Thyroid gland (tissue), 4 donors: ENCODE data around the gene PTBP1. TPM values are rescaled to one million over a fixed set of nuclear protein-coding genes. Genes with fewer than 3 reads are reported as not detected.

ENCODE experiments used
- DNase-seq, 2 donors: peaks; one replicate each; pipeline ENCODE4 v3.0.0-alpha.2; 2019
- H3K27ac ChIP-seq, 3 donors: fragments of 200-600 bp; sonication (generic); 1 replicate in 2 of 3; 2 replicates in 1 of 3; pipeline ENCODE4 v1.5.1; 2016 to 2019; ENCODE audit warnings: mild to moderate bottlenecking in 1 of 3, moderate library complexity in 1 of 3
- H3K27me3 ChIP-seq: fragments of 200-600 bp; sonication (generic); one replicate; pipeline ENCODE4 v1.5.1; 2019
- H3K36me3 ChIP-seq, 2 donors: fragments of 200-600 bp; sonication (generic); one replicate each; pipeline ENCODE4 v1.5.1; 2016 to 2019
- H3K4me1 ChIP-seq, 2 donors: fragments of 200-600 bp; sonication (generic); one replicate each; pipeline ENCODE4 v1.5.1; 2017 to 2019
- H3K4me3 ChIP-seq, 3 donors: fragments of 200-600 bp; sonication (generic); replicated peaks in 1 of 3; 1 replicate in 2 of 3; 2 replicates in 1 of 3; pipeline ENCODE4 v1.5.1; 2016; ENCODE audit warnings: mild to moderate bottlenecking in 1 of 3
- H3K9me3 ChIP-seq: fragments of 200-600 bp; sonication (generic); one replicate; pipeline ENCODE4 v1.5.1; 2017
- POLR2A ChIP-seq, 2 donors: fragments of 450-650 bp; IDR thresholded peaks; one replicate each; pipeline ENCODE4 v1.6.1; 2017; ENCODE audit warnings: antibody characterized with exemption in 2 of 2, mild to moderate bottlenecking in 2 of 2, moderate library complexity in 1 of 2
- WGBS, 2 donors: methylation state at CpG; one replicate each; pipeline ENCODE4 v1.1.5; 2017; 5-methylcytosine and 5-hydroxymethylcytosine counted together
- intact Hi-C: fragments of 100-400 bp; cut with DNase I; formaldehyde crosslinking; loops from one replicate; pipeline ENCODE4 v1.15.1; 2023
- microRNA counts, 2 donors: library from miRNA; unstranded; fragments of <30 nt; microRNA quantifications; one replicate each; lab custom pipeline; 2016 to 2017
- microRNA-seq: library from miRNA; unstranded; fragments of <30 nt; microRNA quantifications from one replicate; pipeline ENCODE4, GENCODE V29; 2016
- small RNA-seq: library from RNA; depleted of rRNA; stranded (forward); fragments of <200 nt; gene quantifications from one replicate; pipeline ENCODE3, GENCODE V24; 2016
- total RNA-seq, 4 donors: library from RNA; depleted of rRNA; stranded (reverse); fragments of >200 nt; gene quantifications; one replicate each; pipeline ENCODE4 v1.2.3, GENCODE V29; 2016
- TF ChIP-seq, protein P1 (sequence below), 6 experiments: fragments of 200-600 bp in 3 of 6; fragments of 450-650 bp in 3 of 6; sonication (generic) in 3 of 6; IDR thresholded peaks; one replicate each; pipeline ENCODE4 v1.5.1; 2016 to 2019; ENCODE audit warnings: antibody characterized with exemption in 6 of 6, mild to moderate bottlenecking in 2 of 6, inconsistent platforms in 1 of 6, moderate library complexity in 1 of 6

Gene PTBP1
- total RNA-seq, 4 donors from 2014 or later: 161 to 277 (median 199) TPM

DNA sequence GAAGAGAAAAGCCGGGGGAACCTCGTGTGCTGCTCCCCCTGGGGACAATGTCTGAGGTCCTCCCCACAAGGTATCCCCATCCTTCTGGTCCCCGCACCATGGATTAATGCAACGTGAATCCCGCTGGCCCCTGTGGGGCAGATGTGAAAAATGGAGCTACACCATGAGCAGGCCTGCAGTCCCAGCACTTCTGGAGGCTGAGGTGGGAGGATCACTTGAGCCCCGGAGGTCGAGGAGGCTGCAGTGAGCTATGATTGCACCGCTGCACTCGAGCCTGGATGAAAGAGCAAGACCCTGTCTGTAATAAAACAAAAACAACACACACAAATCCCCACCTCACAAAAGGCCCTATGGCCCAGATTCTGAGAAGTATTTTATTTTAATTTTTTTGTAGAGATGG, 61.0 kb downstream of the PTBP1 start:
- H3K9me3 ChIP-seq: no peaks in the 10 kb centered on the region
- no peak for DNase-seq
- no peaks in the 10 kb centered on the region for H3K27me3 ChIP-seq
- TF ChIP-seq, protein P1, sequence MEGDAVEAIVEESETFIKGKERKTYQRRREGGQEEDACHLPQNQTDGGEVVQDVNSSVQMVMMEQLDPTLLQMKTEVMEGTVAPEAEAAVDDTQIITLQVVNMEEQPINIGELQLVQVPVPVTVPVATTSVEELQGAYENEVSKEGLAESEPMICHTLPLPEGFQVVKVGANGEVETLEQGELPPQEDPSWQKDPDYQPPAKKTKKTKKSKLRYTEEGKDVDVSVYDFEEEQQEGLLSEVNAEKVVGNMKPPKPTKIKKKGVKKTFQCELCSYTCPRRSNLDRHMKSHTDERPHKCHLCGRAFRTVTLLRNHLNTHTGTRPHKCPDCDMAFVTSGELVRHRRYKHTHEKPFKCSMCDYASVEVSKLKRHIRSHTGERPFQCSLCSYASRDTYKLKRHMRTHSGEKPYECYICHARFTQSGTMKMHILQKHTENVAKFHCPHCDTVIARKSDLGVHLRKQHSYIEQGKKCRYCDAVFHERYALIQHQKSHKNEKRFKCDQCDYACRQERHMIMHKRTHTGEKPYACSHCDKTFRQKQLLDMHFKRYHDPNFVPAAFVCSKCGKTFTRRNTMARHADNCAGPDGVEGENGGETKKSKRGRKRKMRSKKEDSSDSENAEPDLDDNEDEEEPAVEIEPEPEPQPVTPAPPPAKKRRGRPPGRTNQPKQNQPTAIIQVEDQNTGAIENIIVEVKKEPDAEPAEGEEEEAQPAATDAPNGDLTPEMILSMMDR (IDR thresholded peaks at IDR 0.05): no peak
- no peak for TF ChIP-seq POLR2A (IDR thresholded peaks at IDR 0.05)
- peaks cover 4 to 6% of the 10 kb centered on the region in 2 donors for H3K4me1 ChIP-seq
- WGBS, 2 donors: 77 to 80% methylated on average over 9 of the region's 9 CpGs
- H3K4me3 ChIP-seq: no peak overlapping the region
- H3K27ac ChIP-seq: no peak overlapping the region
- intact Hi-C loops: no loop called here
- no peaks in the 10 kb centered on the region for H3K36me3 ChIP-seq

DNA sequence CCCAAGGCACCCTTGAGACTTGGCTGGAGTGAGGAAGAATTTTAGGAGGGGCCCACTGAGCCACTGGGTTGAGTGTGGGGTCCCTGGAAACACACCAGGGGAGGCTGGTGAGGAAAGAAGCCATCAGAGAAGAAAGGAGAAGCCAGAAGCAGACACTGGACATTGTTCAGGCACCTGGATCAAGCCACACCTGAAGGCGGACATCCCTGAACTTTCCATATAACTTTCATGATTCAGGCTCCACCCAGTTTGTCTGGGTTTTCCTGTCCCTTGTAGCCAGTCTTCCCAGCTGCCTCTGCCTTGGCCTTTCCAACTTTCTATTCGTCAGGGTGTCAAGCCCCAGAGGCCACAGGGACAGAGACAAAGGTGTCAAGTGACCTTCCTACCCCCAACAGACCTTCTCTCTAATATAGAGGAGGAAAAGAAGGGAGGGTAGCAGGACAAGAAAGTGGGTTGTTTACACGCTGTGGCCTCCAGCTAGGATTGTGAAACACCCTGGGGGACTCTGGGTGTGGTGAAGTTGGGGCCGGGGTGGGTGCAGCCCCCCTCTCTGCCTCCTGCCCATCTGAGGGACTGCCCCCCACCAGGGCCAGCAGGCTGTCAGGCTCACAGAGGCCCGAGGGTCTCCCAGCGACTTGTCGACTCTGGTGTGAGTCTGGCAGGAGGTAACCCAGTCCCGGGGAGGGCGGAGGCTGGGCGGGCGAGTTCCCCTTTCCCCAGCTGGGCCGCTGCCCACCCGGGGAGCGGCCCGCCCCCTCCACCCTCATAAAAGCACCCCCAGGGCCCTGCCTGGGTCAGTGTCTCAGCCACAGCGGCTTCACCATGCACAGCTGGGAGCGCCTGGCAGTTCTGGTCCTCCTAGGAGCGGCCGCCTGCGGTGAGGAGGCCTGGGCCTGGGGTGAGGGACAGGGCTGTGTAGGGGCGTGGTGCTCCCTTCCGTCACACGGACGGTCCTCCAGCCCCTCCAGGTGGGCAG, 61.9 kb downstream of the PTBP1 start, which contains the start of gene CFD:
TSS of gene CFD (plus strand) at position 797 of the 976 bp plus-strand sequence. CDS start at position 823, 26 bp downstream.
- Histone ChIP-seq H3K4me3 (peak within 1 kb of the TSS in 1 of 3 donors; percentile 34), H3K27me3 (no peaks in the 10 kb centered on the region), H3K36me3 (no peaks in the 10 kb centered on the region), H3K9me3 (no peaks in the 10 kb centered on the region), H3K27ac (peak within 1 kb of the TSS; percentile 29 to 53 (median 52)), H3K4me1 (peaks cover 4 to 6% of the 10 kb centered on the region in 2 donors)
- 51 to 53% methylated on average over 9 to 12 of the region's 24 CpGs for WGBS, 2 donors
- no peak for TF ChIP-seq POLR2A (IDR thresholded peaks at IDR 0.05)
- TF ChIP-seq, protein P1 (IDR thresholded peaks at IDR 0.05): no peak
- DNase-seq: no peak
- intact Hi-C loops: no loop called here

DNA sequence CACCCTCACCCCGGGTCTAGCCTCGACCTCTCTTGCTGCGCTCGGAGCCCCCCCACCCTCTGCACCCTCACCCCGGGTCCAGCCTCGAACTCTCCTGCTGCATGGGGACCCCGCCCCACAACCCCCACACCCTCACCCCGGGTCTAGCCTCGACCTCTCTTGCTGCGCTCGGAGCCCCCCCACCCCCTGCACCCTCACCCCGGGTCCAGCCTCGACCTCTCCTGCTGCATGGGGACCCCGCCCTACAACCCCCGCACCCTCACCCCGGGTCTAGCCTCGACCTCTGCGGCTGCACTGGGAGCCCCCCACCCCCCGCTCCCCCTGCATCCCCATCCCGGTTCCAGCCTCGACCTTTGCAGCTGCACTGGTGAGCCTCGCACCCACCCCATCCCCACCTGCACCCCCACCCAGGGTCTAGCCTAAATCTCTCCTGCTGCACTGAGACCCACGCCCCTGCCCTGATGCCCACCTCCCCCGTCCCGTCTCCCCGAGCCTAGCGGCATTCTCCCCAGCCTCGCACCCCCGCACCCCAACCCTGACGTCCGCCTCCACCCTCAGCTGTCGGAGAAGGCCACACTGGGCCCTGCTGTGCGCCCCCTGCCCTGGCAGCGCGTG, 64.0 kb downstream of the PTBP1 start:
- H3K4me3 ChIP-seq: no peak overlapping the region
- TF ChIP-seq, protein P1 (IDR thresholded peaks at IDR 0.05): no peak
- TF ChIP-seq POLR2A (IDR thresholded peaks at IDR 0.05): no peak
- no peak for DNase-seq
- WGBS, 2 donors: 68 to 90% methylated on average over 2 to 11 of the region's 35 CpGs
- intact Hi-C loops: loop anchor here (5.0 kb wide), 2 partner anchors 56 to 121 kb away; partner anchors contain the start of genes KISS1R and WDR18
- no peaks in the 10 kb centered on the region for H3K36me3 ChIP-seq
- H3K9me3 ChIP-seq: no peaks in the 10 kb centered on the region
- no peak overlapping the region for H3K27ac ChIP-seq
- no peaks in the 10 kb centered on the region for H3K27me3 ChIP-seq
- peaks cover 4 to 6% of the 10 kb centered on the region in 2 donors for H3K4me1 ChIP-seq

MicroRNAs within 50 kb of the gene (microRNA counts, 767-probe panel; counts per million panel counts)
- 0 counts per million in 2 donors for microRNA hsa-miR-3187-3p (lab: Ali Mortazavi, UCI)

Small RNAs within 50 kb of the gene (microRNA-seq; reads per million reads assigned to microRNA genes)
- 2.6 reads per million for gene MIR3187
- gene MIR4745: not detected

Small RNAs within 50 kb of the gene (small RNA-seq; reads per million reads assigned to genes)
- gene MIR3187: not detected

Other genes with a start within 250 kb of the PTBP1 start
- 100 to 1,000 TPM; 349 to 702 (median 569) TPM for gene BSG, start 224.9 kb upstream of the PTBP1 start, total RNA-seq
- gene HCN2, start 207.6 kb upstream of the PTBP1 start, total RNA-seq: not detected
- gene POLRMT, start 163.9 kb upstream of the PTBP1 start, total RNA-seq: 10 to 100 TPM; 23.2 to 39.7 (median 33.1) TPM
- not detected for gene FGF22, start 157.6 kb upstream of the PTBP1 start, total RNA-seq
- 10 to 100 TPM; 41.4 to 55.5 (median 53.5) TPM for gene RNF126, start 134.2 kb upstream of the PTBP1 start, total RNA-seq
- 10 to 100 TPM; 16.2 to 73.4 (median 62.9) TPM for gene FSTL3, start 121.1 kb upstream of the PTBP1 start, total RNA-seq
- gene PRSS57, start 102.0 kb upstream of the PTBP1 start, total RNA-seq: not detected
- gene PALM, start 88.5 kb upstream of the PTBP1 start, total RNA-seq: 10 to 100 TPM; 18.9 to 45.5 (median 27.7) TPM
- gene MISP, start 46.3 kb upstream of the PTBP1 start, total RNA-seq: under 1 TPM in 2 of 4 donors, not detected in 2; 0.63 to 0.68 TPM
- not detected for gene PLPPR3, start 24.5 kb downstream of the PTBP1 start, total RNA-seq
- not detected for gene AZU1, start 30.4 kb downstream of the PTBP1 start, total RNA-seq
- not detected for gene PRTN3, start 43.5 kb downstream of the PTBP1 start, total RNA-seq
- 1 to 10 TPM in 3 of 4 donors, not detected in 1; 1.9 to 2.1 (median 2.1) TPM for gene ELANE, start 54.9 kb downstream of the PTBP1 start, total RNA-seq
- 1,000 to 10,000 TPM in 1 of 4 donors, 100 to 1,000 TPM in 3; 339 to 1,037 (median 506) TPM for gene CFD, start 62.2 kb downstream of the PTBP1 start, total RNA-seq
- gene MED16, start 95.7 kb downstream of the PTBP1 start, total RNA-seq: 10 to 100 TPM; 33.2 to 66.5 (median 54.3) TPM
- not detected for gene RNU6-9, start 96.0 kb downstream of the PTBP1 start, total RNA-seq
- 10 to 100 TPM; 29.2 to 45.8 (median 34.9) TPM for gene R3HDM4, start 115.8 kb downstream of the PTBP1 start, total RNA-seq
- gene KISS1R, start 119.9 kb downstream of the PTBP1 start, total RNA-seq: not detected
- 1 to 10 TPM; 2.6 to 7.7 (median 3.9) TPM for gene ARID3A, start 128.6 kb downstream of the PTBP1 start, total RNA-seq
- 10 to 100 TPM; 15.2 to 73.5 (median 46.8) TPM for gene WDR18, start 186.9 kb downstream of the PTBP1 start, total RNA-seq
- under 1 TPM in 1 of 4 donors, not detected in 3; 0.22 TPM for gene GRIN3B, start 203.0 kb downstream of the PTBP1 start, total RNA-seq
- gene TMEM259, start 223.7 kb downstream of the PTBP1 start, total RNA-seq: 100 to 1,000 TPM; 162 to 238 (median 192) TPM
- gene RNU6-2, start 224.1 kb downstream of the PTBP1 start, total RNA-seq: not detected
- 10 to 100 TPM; 60.7 to 88.2 (median 82.2) TPM for gene CNN2, start 229.2 kb downstream of the PTBP1 start, total RNA-seq
- 10 to 100 TPM; 15.5 to 58.7 (median 29.8) TPM for gene ABCA7, start 242.7 kb downstream of the PTBP1 start, total RNA-seq